Measurements from ENCODE around the gene TRAF3IP1.

Gene TRAF3IP1

GRCh38 chr2:238351315-238351714 lies 31.0 kb downstream of the TRAF3IP1 start:
- TF ChIP-seq FOXP2 (optimal IDR thresholded peaks at IDR 0.05; ENCODE audit: borderline replicate concordance, extremely low read depth, extremely low read length, insufficient read depth): no peak
- TF ChIP-seq, protein P1, sequence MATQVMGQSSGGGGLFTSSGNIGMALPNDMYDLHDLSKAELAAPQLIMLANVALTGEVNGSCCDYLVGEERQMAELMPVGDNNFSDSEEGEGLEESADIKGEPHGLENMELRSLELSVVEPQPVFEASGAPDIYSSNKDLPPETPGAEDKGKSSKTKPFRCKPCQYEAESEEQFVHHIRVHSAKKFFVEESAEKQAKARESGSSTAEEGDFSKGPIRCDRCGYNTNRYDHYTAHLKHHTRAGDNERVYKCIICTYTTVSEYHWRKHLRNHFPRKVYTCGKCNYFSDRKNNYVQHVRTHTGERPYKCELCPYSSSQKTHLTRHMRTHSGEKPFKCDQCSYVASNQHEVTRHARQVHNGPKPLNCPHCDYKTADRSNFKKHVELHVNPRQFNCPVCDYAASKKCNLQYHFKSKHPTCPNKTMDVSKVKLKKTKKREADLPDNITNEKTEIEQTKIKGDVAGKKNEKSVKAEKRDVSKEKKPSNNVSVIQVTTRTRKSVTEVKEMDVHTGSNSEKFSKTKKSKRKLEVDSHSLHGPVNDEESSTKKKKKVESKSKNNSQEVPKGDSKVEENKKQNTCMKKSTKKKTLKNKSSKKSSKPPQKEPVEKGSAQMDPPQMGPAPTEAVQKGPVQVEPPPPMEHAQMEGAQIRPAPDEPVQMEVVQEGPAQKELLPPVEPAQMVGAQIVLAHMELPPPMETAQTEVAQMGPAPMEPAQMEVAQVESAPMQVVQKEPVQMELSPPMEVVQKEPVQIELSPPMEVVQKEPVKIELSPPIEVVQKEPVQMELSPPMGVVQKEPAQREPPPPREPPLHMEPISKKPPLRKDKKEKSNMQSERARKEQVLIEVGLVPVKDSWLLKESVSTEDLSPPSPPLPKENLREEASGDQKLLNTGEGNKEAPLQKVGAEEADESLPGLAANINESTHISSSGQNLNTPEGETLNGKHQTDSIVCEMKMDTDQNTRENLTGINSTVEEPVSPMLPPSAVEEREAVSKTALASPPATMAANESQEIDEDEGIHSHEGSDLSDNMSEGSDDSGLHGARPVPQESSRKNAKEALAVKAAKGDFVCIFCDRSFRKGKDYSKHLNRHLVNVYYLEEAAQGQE (IDR thresholded peaks at IDR 0.05; ENCODE audit: insufficient read depth in 1 of 2, low read depth in 2 of 2, low read length in 2 of 2): no peak
- TF ChIP-seq POLR2AphosphoS5 (IDR thresholded peaks at IDR 0.05; ENCODE audit: low read depth, low read length): no peak
- TF ChIP-seq SIN3A (IDR thresholded peaks at IDR 0.05; ENCODE audit: borderline replicate concordance, insufficient read depth, low read length): no peak
- no peak for TF ChIP-seq TAF1 (IDR thresholded peaks at IDR 0.05; ENCODE audit: borderline replicate concordance, insufficient read depth, low read length)

DNA sequence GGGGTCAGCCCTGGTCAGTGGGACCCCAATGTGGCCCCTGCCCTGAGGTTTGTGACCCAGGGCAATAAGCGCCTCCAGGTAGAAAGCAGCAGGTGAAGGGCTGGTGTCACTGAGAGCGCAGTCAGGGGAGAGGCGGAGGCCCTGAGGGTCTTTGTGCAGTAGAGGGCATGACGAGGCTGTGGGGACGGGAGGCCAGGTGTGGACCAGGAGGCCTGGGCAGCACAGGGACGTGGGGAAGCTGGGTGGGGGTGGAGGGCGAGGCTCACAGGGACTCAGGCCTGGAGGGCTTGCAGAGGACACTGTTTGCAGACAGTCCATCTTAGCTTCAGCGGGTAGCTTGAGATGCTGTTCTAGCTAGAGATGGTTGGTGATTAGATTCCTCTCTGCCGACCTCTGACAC lies 32.0 kb downstream of the TRAF3IP1 start:
- TF ChIP-seq, protein P1 (IDR thresholded peaks at IDR 0.05; ENCODE audit: insufficient read depth in 1 of 2, low read depth in 2 of 2, low read length in 2 of 2): no peak
- TF ChIP-seq FOXP2 (optimal IDR thresholded peaks at IDR 0.05; ENCODE audit: borderline replicate concordance, extremely low read depth, extremely low read length, insufficient read depth): no peak
- TF ChIP-seq POLR2AphosphoS5 (IDR thresholded peaks at IDR 0.05; ENCODE audit: low read depth, low read length): no peak
- no peak for TF ChIP-seq SIN3A (IDR thresholded peaks at IDR 0.05; ENCODE audit: borderline replicate concordance, insufficient read depth, low read length)
- no peak for TF ChIP-seq TAF1 (IDR thresholded peaks at IDR 0.05; ENCODE audit: borderline replicate concordance, insufficient read depth, low read length)

- TF ChIP-seq FOXP2 (optimal IDR thresholded peaks at IDR 0.05; ENCODE audit: borderline replicate concordance, extremely low read depth, extremely low read length, insufficient read depth): no peak
- no peak for TF ChIP-seq SIN3A (IDR thresholded peaks at IDR 0.05; ENCODE audit: borderline replicate concordance, insufficient read depth, low read length)
- TF ChIP-seq TAF1 (IDR thresholded peaks at IDR 0.05; ENCODE audit: borderline replicate concordance, insufficient read depth, low read length): no peak
- TF ChIP-seq, protein P1 (IDR thresholded peaks at IDR 0.05; ENCODE audit: insufficient read depth in 1 of 2, low read depth in 2 of 2, low read length in 2 of 2): no peak
- TF ChIP-seq POLR2AphosphoS5 (IDR thresholded peaks at IDR 0.05; ENCODE audit: low read depth, low read length): no peak
These were observed 38.5 kb downstream of the TRAF3IP1 start for GRCh38 chr2:238358769-238359168.

GRCh38 chr2:238359403-238359802 lies 39.1 kb downstream of the TRAF3IP1 start:
- TF ChIP-seq, protein P1 (IDR thresholded peaks at IDR 0.05; ENCODE audit: insufficient read depth in 1 of 2, low read depth in 2 of 2, low read length in 2 of 2): no peak
- TF ChIP-seq TAF1 (IDR thresholded peaks at IDR 0.05; ENCODE audit: borderline replicate concordance, insufficient read depth, low read length): no peak
- no peak for TF ChIP-seq SIN3A (IDR thresholded peaks at IDR 0.05; ENCODE audit: borderline replicate concordance, insufficient read depth, low read length)
- no peak for TF ChIP-seq FOXP2 (optimal IDR thresholded peaks at IDR 0.05; ENCODE audit: borderline replicate concordance, extremely low read depth, extremely low read length, insufficient read depth)
- TF ChIP-seq POLR2AphosphoS5 (IDR thresholded peaks at IDR 0.05; ENCODE audit: low read depth, low read length): no peak

- TF ChIP-seq TAF1 (IDR thresholded peaks at IDR 0.05; ENCODE audit: borderline replicate concordance, insufficient read depth, low read length) (no peak), FOXP2 (optimal IDR thresholded peaks at IDR 0.05; ENCODE audit: borderline replicate concordance, extremely low read depth, extremely low read length, insufficient read depth) (no peak), POLR2AphosphoS5 (IDR thresholded peaks at IDR 0.05; ENCODE audit: low read depth, low read length) (no peak), SIN3A (IDR thresholded peaks at IDR 0.05; ENCODE audit: borderline replicate concordance, insufficient read depth, low read length) (no peak)
- TF ChIP-seq, protein P1 (IDR thresholded peaks at IDR 0.05; ENCODE audit: insufficient read depth in 1 of 2, low read depth in 2 of 2, low read length in 2 of 2): no peak
These were observed 41.6 kb downstream of the TRAF3IP1 start for GRCh38 chr2:238361877-238362276.

Data from PFSK-1 (cell line).